Measurements from ENCODE around the gene PPHLN1.

GRCh38 chr12:42444192-42444943, 118.4 kb downstream of the PPHLN1 start:
- no peak for TF ChIP-seq CTCF (IDR thresholded peaks at IDR 0.05)
- TF ChIP-seq POLR2AphosphoS5 (IDR thresholded peaks at IDR 0.05) = no peak
